Raji (cell line): ENCODE measurements around the gene SH3GL3.

Experiments used
- POLR2A ChIP-seq: IDR thresholded peaks from 2 replicates; pipeline ENCODE4 v1.6.1; 2011; ENCODE audit warnings: low read depth, low read length, control low read depth; ENCODE audit not compliant: insufficient read depth

The SH3GL3 gene

DNA sequence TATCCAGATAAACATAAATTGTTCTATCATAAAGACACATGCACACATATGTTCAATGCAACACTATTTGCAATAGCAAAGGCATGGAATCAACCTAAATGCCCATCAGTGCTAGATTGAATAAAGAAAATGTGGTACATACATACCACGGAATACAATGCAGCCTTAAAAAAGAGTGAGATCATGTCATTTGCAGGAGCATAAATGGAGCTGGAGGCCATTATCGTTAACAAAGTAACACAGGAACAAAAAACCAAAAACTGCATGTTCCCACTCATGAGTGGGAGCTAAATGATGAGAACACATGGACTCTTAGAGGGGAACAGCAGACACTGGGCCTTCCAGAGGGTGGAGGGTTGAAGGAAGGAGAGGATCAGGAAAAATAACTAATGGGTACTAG lies 79.2 kb downstream of the SH3GL3 start:
- no peak for TF ChIP-seq POLR2A

DNA sequence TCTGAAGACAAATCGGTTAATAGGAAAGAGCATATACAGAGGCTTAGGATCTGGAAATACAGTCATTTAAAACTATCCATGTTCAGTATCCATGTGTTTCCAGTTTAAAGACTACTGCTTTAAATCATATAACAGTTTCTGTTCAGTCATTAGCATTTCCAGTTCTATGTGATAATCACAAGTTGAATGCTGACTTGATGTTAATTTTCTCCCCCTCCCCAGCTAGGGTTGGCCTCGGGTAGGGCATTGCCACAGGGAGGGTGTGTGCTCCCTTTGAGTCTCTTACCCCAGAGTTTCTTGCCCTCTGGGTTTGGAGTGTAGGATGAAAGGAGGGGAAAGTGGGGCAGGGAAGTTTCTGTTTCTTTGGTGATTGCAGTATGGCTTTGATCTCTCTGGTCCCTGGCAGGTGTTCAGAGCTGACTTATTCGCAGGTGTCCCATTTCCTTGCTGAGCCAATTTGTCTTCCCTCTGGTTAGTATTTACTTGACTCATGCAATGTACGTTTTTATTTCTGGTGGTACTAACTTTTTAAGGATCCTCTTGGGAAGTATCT lies 86.3 kb downstream of the SH3GL3 start:
- no peak for TF ChIP-seq POLR2A

DNA sequence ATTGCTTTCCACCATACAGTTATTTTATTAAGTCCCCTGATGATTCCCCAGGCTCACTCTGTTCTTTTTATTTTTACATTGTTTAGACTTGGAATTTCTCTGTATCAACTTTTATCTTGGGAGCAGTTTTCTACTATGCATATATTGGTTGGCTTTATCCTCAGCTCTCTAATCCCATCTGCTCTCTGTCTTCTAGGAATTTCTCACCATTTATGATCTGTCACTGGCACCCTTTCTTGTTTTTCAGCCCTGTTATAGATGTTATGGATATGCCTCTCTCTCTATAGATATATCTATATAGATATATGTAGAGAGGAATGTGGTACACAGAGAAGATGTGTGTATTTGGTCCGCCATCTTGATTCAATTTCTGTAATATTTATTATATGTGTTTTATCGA lies 90.5 kb downstream of the SH3GL3 start:
- no peak for TF ChIP-seq POLR2A

DNA sequence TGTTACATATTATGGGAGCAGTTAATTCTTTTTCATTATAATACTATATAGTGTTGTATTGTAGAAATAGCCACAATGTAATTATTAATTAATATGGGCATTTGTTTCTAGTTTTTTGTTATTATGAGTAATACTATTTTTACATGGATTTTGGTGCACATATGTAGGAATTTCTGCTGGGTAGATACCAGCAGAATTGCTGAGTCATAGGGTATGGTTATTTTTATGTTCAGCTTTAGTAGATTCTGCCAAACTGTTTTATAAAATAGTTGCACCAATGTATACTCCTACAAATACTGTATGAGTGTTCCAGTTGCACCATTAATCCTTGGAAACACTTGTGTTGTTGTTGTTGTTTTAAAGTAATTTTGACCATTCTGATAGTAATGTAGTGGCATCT lies 91.5 kb downstream of the SH3GL3 start:
- no peak for TF ChIP-seq POLR2A

DNA sequence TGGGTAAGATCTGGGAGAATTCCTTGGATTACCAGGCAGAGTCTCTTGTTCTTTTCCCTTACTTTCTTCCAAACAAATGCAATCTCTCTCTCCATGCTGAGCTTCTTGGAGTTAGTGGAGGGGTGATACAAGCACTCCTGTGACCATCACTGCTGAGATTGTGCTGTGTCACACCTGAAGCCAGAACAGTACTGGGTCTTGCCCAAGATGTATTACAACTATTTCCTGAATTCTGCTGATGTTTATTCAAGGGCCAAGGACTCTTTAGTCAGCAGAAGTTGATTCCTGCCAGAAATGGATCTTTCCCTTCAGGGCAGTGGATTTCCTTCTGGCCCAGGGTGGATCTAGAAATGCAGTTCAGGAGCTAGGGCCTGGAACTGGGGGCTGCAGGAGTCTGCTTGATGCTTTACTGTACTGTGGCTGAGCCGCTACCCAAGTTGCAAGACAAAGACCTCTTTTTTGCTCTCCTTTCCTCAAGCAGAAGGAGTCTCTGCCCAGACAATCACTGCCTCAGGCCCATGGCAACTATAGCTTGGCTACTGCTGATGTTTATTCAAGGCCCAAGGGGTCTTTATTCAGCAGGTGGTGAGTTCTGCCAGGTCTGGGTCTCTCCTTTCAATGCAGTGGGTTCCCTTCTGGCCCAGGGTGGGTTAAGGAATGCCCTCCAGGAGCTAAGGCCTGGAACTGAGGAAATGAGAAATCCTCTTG lies 98.8 kb downstream of the SH3GL3 start:
- TF ChIP-seq POLR2A: no peak

DNA sequence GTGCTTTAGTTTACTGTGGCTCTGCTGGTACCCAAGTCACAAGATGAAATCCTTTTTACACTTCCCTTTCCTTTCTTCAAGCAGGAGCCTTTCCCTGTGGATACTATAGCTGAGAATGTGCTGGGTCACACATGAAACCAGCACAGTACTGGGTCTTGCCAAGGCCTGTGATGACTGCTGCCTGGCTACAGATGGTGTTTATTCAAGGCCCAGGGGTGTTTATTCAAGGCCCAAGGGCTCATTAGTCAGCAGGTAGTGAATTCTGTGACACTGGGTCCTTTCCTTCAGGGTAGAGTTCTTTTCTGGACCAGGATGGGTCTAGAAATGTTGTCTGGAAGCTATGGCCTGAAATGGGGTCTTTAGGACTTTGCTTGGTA lies 99.4 kb downstream of the SH3GL3 start:
- TF ChIP-seq POLR2A: no peak

DNA sequence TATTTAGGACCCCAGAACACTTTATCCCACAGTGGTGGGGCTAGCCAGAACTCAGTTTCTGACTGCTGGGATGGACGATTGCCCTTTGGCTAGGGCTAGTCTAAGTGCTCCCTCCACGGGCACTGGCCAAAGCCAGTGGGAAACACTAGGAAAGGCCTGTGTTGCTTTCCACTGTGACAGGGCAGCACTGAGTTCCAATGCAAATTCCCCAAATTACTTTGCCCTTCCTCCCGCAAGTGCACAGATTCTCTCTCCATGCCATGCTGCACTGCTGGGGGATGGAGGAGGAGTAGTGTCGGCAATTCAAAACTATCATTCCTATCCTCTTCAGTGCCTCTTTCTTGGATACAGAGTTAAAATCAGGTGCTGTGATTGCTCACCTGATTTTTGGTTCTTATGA lies 100.0 kb downstream of the SH3GL3 start:
- no peak for TF ChIP-seq POLR2A

DNA sequence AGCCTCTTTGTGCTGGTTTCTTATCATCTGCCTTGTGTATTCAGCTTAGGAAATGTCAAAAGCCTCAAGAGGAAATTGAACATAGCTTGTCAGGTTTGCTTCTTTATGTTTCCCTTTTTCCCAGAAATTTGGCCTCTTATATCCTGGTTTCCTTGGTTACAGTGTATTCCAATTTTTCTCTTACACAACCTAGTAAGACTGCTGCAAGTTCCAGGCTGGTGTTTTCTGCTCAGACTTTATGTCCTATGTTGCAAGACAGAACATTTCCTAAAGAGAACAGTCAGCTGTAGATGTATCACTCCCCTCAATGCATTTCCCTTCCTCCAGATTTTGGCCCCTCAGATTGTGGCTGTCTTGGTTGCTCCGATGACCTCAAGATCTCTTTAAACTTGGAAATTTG lies 102.5 kb downstream of the SH3GL3 start:
- no peak for TF ChIP-seq POLR2A

DNA sequence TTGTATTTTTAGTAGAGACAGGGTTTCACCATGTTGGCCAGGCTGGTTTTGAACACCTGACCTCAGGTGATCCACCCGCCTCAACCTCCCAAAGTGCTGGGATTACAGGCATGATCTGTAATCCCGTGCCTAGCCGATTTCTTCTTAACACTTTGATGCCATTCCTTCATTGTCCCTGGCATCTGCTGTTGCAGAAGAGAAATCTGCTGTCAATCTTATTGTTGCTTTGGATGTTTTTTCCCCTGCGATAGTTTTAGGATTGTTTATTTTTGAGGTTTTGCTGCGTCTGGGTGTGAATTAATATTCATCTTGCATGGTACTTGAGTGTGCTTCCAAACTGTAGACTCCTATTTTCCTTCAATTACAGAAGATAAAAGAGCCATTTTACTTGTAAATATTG lies 107.4 kb downstream of the SH3GL3 start:
- TF ChIP-seq POLR2A: no peak

DNA sequence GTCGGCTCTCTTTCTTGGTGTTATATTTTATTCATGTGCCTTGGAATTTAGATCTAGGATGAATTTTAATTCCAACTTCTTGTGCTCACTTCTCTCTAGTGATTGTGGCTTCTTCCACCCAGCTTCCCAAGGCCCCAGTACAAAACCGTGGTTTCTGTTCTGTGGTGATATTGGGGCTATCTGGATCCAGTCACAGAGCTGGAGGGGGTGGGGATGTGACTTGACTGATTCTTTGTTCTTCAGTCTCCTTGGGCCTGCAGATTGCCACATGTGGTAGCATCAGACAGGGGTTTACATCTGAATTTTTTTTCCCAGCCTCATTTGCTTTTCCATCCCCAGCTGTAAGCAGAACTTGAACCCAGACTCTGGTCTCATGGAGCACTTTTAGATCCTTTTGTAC lies 108.2 kb downstream of the SH3GL3 start:
- no peak for TF ChIP-seq POLR2A

DNA sequence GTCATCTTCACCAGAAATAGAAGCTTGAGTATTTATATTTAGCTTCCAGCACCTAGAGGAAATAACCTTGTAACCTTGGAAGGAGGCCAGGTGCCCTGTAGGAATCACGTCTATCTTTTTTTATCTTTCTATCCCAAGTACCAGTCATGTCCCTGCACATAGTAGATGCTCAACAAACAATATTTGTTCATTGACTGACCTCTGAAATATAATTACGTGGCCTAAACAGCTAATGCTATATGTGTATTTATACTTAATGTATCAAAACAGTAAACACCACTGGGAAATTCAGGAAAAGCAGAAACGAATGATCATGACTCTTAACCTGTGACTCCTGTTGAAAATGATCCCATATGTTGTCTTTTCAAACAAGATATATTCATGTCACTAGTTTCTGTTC lies 108.9 kb downstream of the SH3GL3 start:
- no peak for TF ChIP-seq POLR2A

DNA sequence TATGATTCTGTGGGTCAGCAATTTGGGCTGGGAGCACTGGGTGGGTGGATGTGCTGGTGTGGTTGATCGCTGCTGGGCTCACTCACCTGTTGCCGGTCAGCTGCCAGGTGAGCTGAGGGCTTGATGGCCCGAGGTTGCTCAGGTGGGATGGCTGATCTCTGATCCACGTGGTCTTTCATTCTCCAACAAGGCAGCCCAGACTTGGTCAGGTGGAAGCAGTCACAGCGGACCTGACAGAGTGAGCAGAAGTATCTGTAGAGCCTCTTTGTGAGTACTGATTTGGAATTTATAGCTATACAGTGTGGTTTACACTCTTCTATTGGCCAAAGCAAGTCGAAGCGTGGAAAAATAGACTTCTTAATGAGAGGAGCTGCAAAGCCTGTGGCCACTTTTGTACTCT lies 109.6 kb downstream of the SH3GL3 start:
- no peak for TF ChIP-seq POLR2A

DNA sequence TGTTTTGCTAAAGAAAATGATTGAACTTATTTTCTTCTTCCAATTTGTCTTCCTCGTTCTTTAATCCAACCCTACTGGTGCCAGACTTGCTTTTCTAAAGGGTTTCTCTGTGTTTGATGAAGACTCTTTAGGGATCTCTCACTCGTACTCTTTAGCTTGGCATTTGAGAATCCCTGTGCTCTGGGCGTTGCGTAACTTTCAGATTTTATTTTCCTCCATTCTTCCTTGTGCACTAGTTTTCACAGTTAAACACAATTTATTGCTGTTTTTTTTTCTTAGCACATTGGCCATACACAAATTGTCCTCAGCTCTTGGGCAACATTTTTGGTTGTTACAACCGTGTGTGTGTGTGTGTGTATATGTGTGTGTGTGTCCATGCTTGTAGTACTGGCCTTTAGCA lies 111.0 kb downstream of the SH3GL3 start:
- no peak for TF ChIP-seq POLR2A

DNA sequence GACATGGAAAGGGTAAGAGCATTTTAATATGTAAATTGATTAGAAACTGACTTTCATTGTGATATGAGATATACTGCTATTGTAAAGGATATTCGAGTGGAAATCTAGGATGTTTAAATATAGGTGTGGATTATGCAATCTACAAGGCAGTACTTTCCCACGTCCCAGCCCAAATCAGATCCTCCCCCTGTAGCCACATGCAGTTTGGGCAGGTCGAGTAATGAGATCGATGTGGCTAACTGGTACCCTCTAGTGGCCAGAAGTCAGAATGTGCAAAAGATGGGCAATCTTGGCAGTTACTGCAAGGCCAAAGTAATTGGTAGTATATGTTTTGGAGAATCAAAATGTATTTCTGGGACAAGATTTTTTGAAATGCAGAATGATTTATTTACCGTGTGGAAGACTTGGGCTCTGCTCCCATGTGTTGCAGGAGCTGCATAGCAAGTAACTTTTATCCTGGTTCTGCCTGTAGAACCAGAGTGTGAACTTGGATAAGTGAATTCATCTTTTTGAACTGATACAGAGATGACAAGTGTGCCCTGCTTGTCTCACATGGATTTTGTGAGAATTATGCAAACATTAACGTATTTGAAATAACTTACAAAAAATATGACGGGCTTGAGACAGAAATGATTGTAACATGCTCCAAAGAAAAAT lies 112.3 kb downstream of the SH3GL3 start:
- TF ChIP-seq POLR2A: no peak

DNA sequence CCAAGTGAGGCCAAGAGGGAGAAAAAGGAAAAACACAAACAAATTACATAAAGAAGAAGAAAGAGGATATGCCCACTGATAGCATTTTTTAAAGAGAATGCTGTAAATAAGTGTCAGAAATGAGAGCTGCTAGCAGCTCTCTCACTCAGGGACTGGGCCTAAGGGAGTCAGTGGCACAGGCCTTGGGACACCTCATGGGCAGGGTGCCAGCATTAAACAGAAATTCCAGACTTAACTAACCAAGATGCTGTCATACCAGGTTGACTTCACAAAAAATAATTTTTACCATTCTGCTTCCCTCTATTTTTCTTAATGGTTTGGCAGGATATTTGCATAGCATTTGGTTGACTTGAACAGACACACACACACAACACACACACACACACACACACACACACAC lies 114.5 kb downstream of the SH3GL3 start:
- no peak for TF ChIP-seq POLR2A

DNA sequence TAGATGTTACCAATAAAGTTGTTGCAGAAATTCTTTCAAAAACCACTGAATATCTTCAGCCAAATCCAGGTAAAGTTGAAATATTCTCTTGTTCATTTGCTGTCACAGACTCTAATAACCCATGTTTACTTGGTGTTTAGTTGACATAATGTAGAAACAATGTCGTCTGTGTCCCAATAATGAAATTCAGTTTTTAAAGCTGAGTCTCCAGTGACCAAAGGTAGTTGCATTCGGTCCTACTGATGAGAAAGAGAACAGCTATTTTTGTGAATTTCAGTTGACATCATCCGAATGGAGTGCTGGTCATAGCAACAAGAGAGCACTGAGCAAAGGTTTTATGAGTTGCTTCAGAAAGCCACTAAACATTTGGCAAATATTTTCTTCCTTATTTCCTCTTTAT lies 118.0 kb downstream of the SH3GL3 start:
- no peak for TF ChIP-seq POLR2A

DNA sequence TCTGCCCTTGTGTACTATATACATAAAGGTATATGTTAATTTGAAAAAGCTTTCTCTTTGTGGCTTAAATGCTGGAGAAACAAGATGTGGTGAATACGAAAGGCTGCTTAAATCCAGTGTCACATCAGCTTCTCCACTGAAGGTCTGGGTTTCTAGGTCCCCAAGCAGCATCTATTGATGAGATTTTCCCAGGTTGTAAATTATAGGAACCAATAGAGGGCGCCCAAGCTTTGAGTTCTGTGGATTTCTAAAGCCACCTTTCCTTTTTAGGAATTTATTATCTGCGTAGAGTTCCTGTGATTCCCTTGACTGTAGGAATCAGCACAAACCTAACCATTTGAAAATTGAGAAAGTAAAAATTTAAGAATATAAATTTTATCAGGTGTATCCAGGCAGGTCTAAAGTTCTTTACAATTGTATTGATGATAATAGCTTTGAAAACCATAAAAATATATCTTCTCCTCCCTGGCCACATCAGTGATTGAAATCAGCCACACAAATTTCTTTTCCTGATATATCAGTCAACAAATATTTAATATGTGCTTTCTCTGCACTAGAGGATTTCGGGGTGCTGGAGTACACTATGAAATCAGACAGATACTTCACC lies 118.5 kb downstream of the SH3GL3 start:
- TF ChIP-seq POLR2A: no peak

DNA sequence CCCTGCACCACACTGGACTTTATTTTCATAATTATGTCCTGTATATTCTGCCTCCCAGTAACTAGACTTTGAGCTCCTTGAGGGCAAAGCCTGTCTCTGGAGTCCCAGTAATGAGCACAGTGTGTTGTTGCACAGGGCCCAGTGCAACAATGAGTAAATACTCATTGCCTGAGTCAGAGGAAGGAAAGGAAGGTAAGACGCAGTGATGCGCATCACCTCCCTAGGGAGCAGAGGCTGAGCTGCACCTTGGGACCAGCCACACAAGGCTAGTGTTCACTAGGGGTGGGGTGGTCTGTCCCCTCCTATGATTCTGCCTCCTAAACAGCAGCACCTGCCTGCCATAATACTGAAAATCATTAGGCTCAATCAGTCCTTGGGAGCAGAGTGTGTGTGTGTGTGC lies 120.2 kb downstream of the SH3GL3 start:
- TF ChIP-seq POLR2A: no peak
